ENCODE data around the gene CD7.
A peak's percentile ranks its signal among the peaks of the same experiment; 100 is the strongest.

CD7 gene

DNA sequence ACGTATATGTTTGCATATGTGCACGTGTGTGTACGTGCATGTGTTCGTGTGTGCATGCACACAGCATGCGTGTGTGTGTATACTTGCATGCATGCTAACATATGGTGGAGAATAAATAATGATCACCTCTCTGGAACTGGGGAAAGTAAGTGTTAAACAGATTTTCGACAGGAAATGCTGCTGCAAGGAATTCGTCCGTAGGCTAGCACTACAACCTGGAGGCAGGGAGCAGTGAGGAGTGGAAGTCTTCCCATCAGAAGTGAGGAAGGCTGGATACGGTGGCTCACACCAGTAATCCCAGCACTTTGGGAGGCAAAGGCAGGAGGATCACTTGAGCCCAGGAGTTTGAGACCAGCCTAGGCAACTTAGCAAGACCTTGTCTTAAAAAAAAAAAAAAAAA, 39.1 kb downstream of the CD7 start:
- no peak for DNase-seq (ENCODE audit: low read depth)

GRCh38 chr17:82277851-82278250, 39.6 kb downstream of the CD7 start:
- no peak for DNase-seq (ENCODE audit: low read depth)

DNA sequence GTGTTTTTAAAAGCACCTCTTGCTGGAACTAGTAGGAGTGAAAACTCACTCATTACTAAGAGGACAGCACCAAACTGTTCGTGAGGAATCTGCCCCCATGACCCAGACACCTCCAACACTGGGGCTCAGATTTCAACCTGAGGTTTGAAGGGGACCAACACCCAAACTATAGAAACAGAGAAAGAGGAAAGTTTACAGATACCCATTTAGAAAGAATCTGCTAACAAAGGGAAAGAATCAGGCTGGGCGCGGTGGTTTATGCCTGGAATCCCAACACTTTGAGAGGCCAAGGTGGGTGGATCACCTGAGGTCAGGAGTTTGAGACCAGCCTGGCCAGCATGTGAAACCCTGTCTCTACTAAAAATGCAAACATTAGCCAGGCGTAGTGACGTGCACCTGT, 40.5 kb downstream of the CD7 start:
- DNase-seq (ENCODE audit: low read depth) = no peak

GRCh38 chr17:82275326-82275725, 42.1 kb downstream of the CD7 start:
- DNase-seq (ENCODE audit: low read depth) = no peak

GRCh38 chr17:82274134-82275020, 43.0 kb downstream of the CD7 start:
- no peak for DNase-seq (ENCODE audit: low read depth)

- peak; percentile 86 for DNase-seq (ENCODE audit: low read depth)
These were observed 43.9 kb downstream of the CD7 start, which contains the start of gene CSNK1D for GRCh38 chr17:82273327-82274133. Gene CSNK1D (minus strand): TSS chr17:82273700. CDS start chr17:82273381, 319 bp downstream.

GRCh38 chr17:82272495-82273326, 44.7 kb downstream of the CD7 start:
- no peak for DNase-seq (ENCODE audit: low read depth)

DNA sequence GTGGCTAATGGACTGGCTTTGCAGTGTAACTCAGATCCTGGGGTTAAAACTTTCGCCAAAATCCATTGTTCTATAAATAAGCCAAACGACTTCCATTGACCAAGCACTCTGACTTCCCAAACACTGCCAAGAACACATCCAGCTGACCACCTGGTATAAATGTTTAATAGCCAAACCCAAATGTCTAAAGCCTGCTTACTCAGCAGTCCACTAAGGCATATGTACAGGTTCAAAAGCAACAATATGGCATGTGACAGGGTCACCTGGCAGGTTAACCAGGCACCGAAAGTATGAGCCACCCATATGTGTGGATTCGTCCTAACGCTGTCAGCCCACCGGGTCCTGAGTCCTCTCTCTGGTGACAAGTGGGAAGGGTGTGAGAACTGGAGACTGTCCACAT, 46.0 kb downstream of the CD7 start:
- DNase-seq (ENCODE audit: low read depth) = no peak

- no peak for DNase-seq (ENCODE audit: low read depth)
These were observed 46.8 kb downstream of the CD7 start for GRCh38 chr17:82270651-82271050.

- DNase-seq (ENCODE audit: low read depth) = no peak
These were observed 47.4 kb downstream of the CD7 start for GRCh38 chr17:82269882-82270500.

DNA sequence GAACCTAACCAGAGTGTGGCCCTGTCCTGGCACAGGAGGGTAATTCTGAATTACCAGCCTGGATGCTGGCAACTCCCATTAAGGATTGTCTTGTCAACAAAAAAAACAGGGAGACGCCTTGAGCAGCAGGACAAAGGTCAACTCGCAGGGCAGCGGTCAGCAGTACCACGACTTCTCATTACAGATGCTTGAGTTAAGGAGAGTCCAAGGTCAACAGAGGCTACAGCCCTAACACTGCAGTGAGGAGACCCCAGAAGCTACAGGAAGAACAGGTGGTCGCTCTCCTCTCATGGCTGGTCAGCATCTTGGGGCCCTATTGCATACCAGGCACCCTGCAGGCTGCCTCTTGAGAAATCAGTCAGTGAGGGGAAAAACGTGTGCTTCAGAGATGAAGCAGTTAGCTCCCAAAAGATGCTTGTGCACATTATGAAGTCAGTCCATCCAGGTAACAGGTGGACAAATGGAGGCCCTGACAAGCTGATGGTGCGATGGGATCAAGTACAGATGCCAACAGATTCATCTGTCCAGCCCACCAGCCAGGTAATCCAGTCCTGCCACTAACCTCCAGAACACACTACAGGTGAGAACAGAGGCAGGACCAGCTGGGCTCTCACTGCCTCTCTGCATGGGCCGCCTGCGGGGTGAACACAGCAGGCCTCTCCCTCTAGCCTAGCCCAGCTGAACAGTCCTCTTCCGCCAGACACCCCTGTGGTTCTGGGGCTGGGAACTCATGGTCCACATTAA, 48.1 kb downstream of the CD7 start:
- DNase-seq (ENCODE audit: low read depth) = no peak

DNA sequence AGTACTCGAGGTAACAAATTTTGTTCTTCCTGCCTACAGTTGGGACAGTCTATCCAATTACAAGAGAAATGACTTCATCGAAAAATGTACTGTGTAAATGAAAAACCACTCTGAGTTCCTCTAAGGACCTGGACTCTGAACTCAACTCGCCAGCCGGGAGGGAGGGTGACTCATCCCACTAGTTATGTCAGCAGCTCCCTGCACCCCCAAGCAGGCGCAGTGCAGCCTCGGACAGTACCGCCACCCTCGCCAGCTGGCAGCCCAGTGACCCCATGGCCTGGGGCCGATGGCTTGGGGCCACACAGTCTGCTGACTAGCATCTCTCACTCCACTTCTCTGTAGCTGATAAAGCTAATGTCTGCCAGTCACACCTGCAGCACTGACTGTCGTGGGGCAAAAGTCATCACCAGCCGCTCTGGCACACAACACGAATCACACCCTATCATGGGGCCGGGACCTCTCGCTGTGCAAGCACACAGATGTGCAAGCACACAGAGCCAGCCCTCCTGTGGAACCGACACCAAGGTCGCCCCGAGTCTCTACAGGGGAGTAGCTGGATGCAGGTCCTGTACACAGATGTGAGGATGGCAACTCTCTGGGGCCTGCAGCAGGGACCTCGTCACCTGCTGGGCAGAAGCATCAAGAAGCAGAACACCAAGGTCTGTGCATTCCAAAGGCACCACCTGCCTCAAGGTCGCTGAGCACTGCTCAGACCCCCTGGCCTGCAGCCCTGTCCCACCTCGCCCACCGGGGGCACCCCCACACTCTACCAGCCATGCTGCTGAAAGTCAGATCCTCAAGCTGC, 49.6 kb downstream of the CD7 start:
- DNase-seq (ENCODE audit: low read depth) = no peak

DNA sequence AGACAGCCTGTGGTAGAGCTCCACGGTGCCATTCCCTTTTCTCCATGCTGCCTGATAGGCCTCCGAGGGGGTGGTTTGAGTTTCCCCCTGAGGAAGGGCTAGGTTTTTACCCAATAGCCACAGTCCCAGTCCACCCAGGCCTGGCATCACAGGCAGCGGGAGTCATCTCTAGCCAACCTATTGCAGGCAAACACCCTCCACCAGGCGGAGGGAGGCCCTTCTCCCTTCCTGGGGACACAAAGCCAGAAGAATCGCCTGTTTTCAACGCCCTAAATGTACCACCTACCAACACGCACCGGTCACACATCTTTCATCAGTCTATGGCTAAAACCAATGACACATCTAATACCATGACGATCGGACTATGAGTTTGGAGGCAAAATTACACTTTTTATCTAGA, 51.3 kb downstream of the CD7 start:
- no peak for DNase-seq (ENCODE audit: low read depth)

Measured in stimulated activated CD8-positive, alpha-beta memory T cell treated with anti-CD3 and anti-CD28 coated beads, Interleukin-12 subunit alpha, Interleukin-12 subunit beta, amount 100 ng/mL, for 1 hour (primary cell).